Aorta (tissue), 5 donors: Measurements from ENCODE around the gene MATCAP1. TPM values are rescaled to one million over a fixed set of nuclear protein-coding genes. Genes with fewer than 3 reads are reported as not detected.
A peak's percentile ranks its signal among the peaks of the same experiment; 100 is the strongest.

Experiments used
- ATAC-seq: fragments of 200-7000 bp; cut with Tn5 transposase; one replicate; pipeline ENCODE4 v1.9.1; 2022; ENCODE audit warnings: moderate library complexity; ENCODE audit not compliant: low FRiP score
- DNase-seq, 2 donors: peaks; one replicate each; pipeline ENCODE4 v3.0.0-alpha.2; 2020
- H3K27ac ChIP-seq, 2 donors: one replicate each; pipeline ENCODE4 v1.5.1; 2013; ENCODE audit warnings: low read length in 2 of 2, mild to moderate bottlenecking in 2 of 2, moderate library complexity in 2 of 2, control low read depth in 1 of 2, inconsistent platforms in 1 of 2, low read depth in 1 of 2
- H3K27me3 ChIP-seq, 2 donors: one replicate each; pipeline ENCODE4 v1.6.1; 2013; ENCODE audit warnings: control low read depth in 1 of 2, low read length in 1 of 2, mild to moderate bottlenecking in 1 of 2, moderate library complexity in 1 of 2; ENCODE audit not compliant: insufficient read depth in 2 of 2, control insufficient read depth in 1 of 2
- H3K36me3 ChIP-seq, 2 donors: one replicate each; pipeline ENCODE4 v1.6.1; 2013; ENCODE audit warnings: control low read depth in 1 of 2, low read length in 1 of 2, mild to moderate bottlenecking in 1 of 2; ENCODE audit not compliant: insufficient read depth in 2 of 2, control insufficient read depth in 1 of 2
- H3K4me1 ChIP-seq, 2 donors: one replicate each; pipeline ENCODE4 v1.6.1; 2013; ENCODE audit warnings: low read length in 2 of 2, control low read depth in 1 of 2, mild to moderate bottlenecking in 1 of 2, moderate library complexity in 1 of 2; ENCODE audit not compliant: insufficient read depth in 2 of 2, control insufficient read depth in 1 of 2
- H3K4me3 ChIP-seq, 2 donors: one replicate each; pipeline ENCODE4 v1.5.1; 2013; ENCODE audit warnings: low read length in 2 of 2, control low read depth in 1 of 2, mild to moderate bottlenecking in 1 of 2
- H3K9me3 ChIP-seq: one replicate; pipeline ENCODE4 v1.6.1; 2013; ENCODE audit warnings: mild to moderate bottlenecking, low read length; ENCODE audit not compliant: control insufficient read depth
- WGBS, 2 donors: extraction: QIAGEN DNeasy Blood & Tissue Kit; methylation state at CpG; one replicate each; pipeline ENCODE4 v1.1.7; 2013; 5-methylcytosine and 5-hydroxymethylcytosine counted together
- intact Hi-C, 2 donors: fragments of 100-400 bp; cut with DNase I; formaldehyde crosslinking; loops; one replicate each; pipeline versions ENCODE4 v1.14.2 to v1.15.0; 2022
- polyA plus RNA-seq, 2 donors: library from polyadenylated mRNA; stranded (reverse); fragments of 200-250 nt; gene quantifications; one replicate each; pipeline ENCODE4 v1.2.3, GENCODE V29; 2013
- total RNA-seq, 2 donors: library from RNA; stranded (reverse); fragmentation: NEBNext Ultra II Directional; extraction: Animal tissue kit (Norgen Biotek cat#: 25700); gene quantifications; one replicate each; pipeline ENCODE4 v1.2.1, GENCODE V29; 2021
- donor health status: healthy with polysubstance abuse.
- donor health status: Bipolar disorder and iron deficiency.
- donor health status: DM: no; HTN: no; CAD: no.
- donor health status: DM: no; HTN: no; CAD: no.
- donor health status: DM: yes; HTN: yes; CAD: no.

Gene MATCAP1
- total and polyA plus RNA-seq, 4 donors: 3.0 to 45.7 (median 25.9) TPM

DNA sequence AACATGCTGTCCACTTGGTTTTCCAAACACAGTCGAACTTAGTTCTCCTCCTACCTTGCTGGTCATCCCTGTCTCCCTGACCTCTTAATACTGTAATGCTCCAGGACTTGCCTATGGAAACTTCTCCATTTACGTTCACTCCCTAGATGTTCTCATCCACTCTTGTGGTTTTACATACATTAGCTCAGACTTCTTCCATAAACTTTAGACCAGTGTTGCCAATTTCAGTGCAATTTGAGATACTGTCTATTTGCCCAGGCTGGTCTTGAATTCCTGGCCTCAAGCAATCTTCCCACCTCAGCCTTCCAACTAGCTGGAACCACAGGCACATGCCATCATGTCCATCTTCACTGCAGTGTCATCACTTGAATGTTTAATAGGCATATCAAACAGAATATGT is 1.5 kb downstream of the MATCAP1 start:
- Histone ChIP-seq H3K4me1 (no peaks in the 10 kb centered on the region), H3K4me3 (no peak overlapping the region), H3K27ac (no peak overlapping the region), H3K36me3 (no peaks in the 10 kb centered on the region), H3K27me3 (peaks cover 0 to 2% of the 10 kb centered on the region in 2 donors), H3K9me3 (no peaks in the 10 kb centered on the region)
- no peak for DNase-seq
- WGBS, 2 donors: 81 to 88% methylated on average over 2 of the region's 2 CpGs
- ATAC-seq: no peak
- intact Hi-C loops: loop anchor here (10.0 kb wide), 2 partner anchors 207 to 287 kb away; no protein-coding TSS in a partner anchor

DNA sequence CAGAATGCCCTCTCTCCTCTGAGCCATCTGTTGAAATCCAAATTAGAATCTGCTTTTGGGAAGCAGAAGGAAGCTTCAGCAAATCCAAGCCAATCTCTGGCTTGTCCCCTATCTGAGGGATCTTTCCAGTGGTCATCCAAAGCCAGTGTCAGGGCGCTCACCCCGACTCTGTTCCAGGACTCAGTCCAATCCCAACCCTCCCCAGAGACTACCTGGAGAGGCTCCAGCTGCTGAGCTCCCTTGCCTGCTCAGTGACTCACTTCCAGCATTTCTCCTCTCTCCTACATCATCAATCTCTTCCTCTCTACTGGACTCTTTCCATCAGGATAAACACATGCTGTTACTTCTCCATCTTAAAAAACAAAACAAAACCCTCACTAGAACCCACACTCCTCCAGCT is 2.4 kb downstream of the MATCAP1 start:
- H3K27ac ChIP-seq: no peak overlapping the region
- no peaks in the 10 kb centered on the region for H3K4me1 ChIP-seq

DNA sequence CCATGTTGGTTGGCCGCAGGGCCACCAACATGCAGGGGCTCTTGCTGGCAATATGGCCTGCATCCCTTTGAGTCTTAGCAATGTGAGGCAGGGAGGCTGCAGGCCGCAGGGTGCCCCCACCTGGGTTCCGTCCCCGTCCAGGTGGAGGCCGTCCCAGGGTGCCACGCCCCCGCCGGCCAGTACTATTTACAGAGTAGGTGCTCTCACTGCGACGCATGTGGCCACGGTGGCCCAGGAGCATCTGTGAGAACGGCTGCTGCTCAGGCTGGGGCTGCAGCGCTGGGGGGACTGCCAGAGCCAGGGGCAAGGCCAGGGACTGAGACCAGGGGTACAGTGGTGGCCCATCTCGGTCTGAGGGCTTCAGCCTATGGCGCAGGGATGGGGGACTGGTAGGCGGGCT is 3.6 kb downstream of the MATCAP1 start:
- intact Hi-C loops: loop anchor here (10.0 kb wide), 2 partner anchors 205 to 285 kb away; no protein-coding TSS in a partner anchor
- no peaks in the 10 kb centered on the region for H3K36me3 ChIP-seq
- no peak for ATAC-seq
- 90 to 93% methylated on average over 16 of the region's 16 CpGs for WGBS, 2 donors
- H3K4me1 ChIP-seq: no peaks in the 10 kb centered on the region
- H3K9me3 ChIP-seq: no peaks in the 10 kb centered on the region
- H3K4me3 ChIP-seq: no peak overlapping the region
- DNase-seq: peak in 1 of 2 donors; percentile 75
- H3K27ac ChIP-seq: no peak overlapping the region
- H3K27me3 ChIP-seq: peaks cover 0 to 2% of the 10 kb centered on the region in 2 donors

More for the DNA sequence above, 2.4 kb downstream of the MATCAP1 start:
- intact Hi-C loops: loop anchor here (10.0 kb wide), 2 partner anchors 207 to 287 kb away; no protein-coding TSS in a partner anchor
- DNase-seq (peak in 1 of 2 donors; percentile 87), ATAC-seq (no peak)
- no peaks in the 10 kb centered on the region for H3K36me3 ChIP-seq
- 6 to 8% methylated on average over 2 of the region's 2 CpGs for WGBS, 2 donors
- H3K4me3 ChIP-seq: no peak overlapping the region
- H3K9me3 ChIP-seq: no peaks in the 10 kb centered on the region
- peaks cover 0 to 2% of the 10 kb centered on the region in 2 donors for H3K27me3 ChIP-seq

DNA sequence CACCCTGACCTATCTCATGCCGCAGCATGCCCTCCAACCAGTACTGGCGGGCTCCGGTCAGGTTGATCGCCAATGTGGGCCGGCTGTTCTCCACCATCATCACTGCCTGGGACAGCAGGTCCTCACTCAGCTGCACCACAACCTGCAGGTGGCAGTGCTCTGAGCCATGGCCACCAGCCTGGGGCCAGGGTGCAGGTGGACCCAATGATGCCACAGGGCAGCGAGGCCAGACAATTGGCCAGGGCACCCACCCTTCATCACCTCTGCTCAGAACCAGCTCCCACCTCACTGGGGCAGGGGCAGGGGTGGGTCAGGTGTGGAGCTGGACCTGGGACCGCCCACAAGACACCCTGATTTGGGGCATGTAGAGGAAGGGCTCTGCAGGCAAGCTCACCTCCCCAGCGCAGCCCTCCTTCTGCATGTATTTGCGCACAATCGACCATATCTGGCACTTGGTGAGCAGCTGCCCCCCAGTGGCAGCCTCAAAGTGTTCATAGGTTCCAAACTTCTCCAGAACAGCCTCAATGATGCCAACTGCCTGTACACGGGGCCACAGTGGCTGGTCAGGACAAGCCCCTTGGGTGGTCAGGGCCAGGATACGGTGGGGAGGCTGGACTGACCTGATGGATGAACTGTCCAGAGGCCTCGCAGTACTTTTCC is 4.2 kb downstream of the MATCAP1 start:
- Histone ChIP-seq H3K27ac (no peak overlapping the region), H3K4me3 (no peak overlapping the region), H3K27me3 (peaks cover 0 to 2% of the 10 kb centered on the region in 2 donors), H3K4me1 (no peaks in the 10 kb centered on the region), H3K36me3 (no peaks in the 10 kb centered on the region), H3K9me3 (no peaks in the 10 kb centered on the region)
- 91 to 92% methylated on average over 13 of the region's 13 CpGs for WGBS, 2 donors
- no peak for ATAC-seq
- intact Hi-C loops: loop anchor here (10.0 kb wide), 2 partner anchors 205 to 285 kb away; no protein-coding TSS in a partner anchor
- DNase-seq: peak in 1 of 2 donors; percentile 75

DNA sequence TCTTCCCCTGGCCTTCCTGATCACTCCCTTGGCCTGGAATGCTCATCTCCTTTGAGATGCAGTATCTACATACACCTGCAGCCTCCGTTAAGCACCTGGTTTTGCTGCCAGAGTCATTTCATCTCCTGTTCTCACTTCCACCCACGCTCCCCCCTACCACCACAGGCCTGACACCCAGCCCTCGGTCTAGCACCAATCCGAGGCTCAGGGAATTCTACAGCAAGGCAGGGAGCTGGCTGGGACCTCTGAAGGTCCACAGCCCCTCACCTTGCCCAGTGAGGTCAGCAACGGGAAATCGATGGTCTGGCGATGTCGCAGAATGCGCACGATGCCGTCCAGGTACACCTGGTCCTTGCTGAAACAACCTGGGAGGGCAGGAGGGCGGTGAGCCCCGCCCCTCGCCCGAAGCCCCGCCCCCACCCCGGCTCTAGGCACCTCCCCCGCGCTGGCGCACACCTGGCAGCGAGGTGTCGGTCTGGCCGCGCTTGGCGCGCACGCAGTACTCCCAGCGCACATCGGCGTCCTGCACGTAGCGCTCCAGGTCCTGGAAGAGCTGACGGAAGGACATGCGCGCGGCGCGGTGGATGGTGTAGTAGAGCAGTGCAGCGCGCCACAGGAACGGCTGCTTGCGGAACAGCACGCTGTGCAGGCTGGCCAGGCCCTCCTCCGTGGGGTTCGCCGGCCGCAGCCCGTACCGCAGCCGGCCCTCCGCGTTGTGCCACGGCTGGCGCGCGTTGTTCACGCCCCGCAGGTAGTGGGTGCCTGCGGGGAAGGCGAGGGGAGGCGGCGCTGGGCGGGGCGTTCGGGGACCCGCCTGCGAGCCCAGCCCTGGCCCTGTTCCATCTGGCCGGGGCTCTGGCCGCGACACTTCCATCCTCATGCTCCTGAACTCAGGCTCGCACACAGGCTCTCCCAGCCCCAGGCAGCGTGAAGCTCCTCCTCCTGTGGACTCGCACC is 5.7 kb downstream of the MATCAP1 start:
- Histone ChIP-seq H3K27me3 (peaks cover 0 to 2% of the 10 kb centered on the region in 2 donors), H3K36me3 (no peaks in the 10 kb centered on the region), H3K9me3 (no peaks in the 10 kb centered on the region), H3K4me3 (no peak overlapping the region), H3K27ac (no peak overlapping the region), H3K4me1 (no peaks in the 10 kb centered on the region)
- DNase-seq (peak; percentile 73 to 85), ATAC-seq (peak; percentile 20)
- 5 to 6% methylated on average over 63 to 73 of the region's 73 CpGs for WGBS, 2 donors
- intact Hi-C loops: no loop called here

DNA sequence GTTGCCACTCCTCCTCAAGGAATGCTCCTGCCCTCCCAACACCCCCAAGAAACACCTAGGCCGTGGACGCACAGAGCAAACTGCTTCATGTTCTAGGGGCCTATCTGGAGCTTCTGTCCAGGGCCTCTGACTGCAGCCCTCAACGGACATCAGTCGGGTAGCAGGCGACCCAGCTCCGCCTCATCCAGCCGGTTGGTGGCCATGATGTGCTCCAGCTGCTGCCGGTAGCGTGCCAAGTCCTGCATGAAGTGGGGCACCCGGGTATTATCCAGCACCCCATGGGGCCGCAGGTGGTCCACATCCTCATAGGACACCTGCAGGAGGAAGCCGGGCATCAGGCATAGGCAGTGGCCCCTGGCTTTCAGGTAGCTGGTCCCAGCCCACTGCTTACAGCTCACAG is 7.1 kb downstream of the MATCAP1 start:
- no peaks in the 10 kb centered on the region for H3K4me1 ChIP-seq
- WGBS, 2 donors: 91 to 95% methylated on average over 12 of the region's 12 CpGs

DNA sequence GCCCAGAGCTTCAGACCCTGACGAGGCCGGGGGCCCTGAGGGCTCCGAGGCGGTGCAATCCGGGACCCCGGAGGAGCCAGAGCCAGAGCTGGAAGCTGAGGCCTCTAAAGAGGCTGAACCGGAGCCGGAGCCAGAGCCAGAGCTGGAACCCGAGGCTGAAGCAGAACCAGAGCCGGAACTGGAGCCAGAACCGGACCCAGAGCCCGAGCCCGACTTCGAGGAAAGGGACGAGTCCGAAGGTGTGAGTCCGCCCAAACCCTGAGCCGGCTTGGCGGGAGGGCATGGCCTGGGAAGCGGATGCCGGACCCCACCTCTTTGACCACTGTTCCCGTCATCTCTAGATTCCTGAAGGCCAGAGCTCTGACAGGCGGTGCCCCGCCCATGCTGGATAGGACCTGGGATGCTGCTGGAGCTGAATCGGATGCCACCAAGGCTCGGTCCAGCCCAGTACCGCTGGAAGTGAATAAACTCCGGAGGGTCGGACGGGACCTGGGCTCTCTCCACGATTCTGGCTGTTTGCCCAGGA is 9.0 kb downstream of the MATCAP1 start:
- H3K36me3 ChIP-seq: no peaks in the 10 kb centered on the region
- H3K9me3 ChIP-seq: no peaks in the 10 kb centered on the region
- no peaks in the 10 kb centered on the region for H3K4me1 ChIP-seq
- H3K27ac ChIP-seq: peak overlapping the region in 1 of 2 donors; percentile 41
- peaks cover 0 to 2% of the 10 kb centered on the region in 2 donors for H3K27me3 ChIP-seq
- no peak for ATAC-seq
- intact Hi-C loops: no loop called here
- 61 to 65% methylated on average over 28 to 31 of the region's 31 CpGs for WGBS, 2 donors
- H3K4me3 ChIP-seq: no peak overlapping the region
- no peak for DNase-seq

More for the DNA sequence above, 7.1 kb downstream of the MATCAP1 start:
- H3K27me3 ChIP-seq: peaks cover 0 to 2% of the 10 kb centered on the region in 2 donors
- no peak overlapping the region for H3K27ac ChIP-seq
- H3K9me3 ChIP-seq: no peaks in the 10 kb centered on the region
- ATAC-seq: no peak
- intact Hi-C loops: no loop called here
- no peak overlapping the region for H3K4me3 ChIP-seq
- H3K36me3 ChIP-seq: no peaks in the 10 kb centered on the region
- no peak for DNase-seq

DNA sequence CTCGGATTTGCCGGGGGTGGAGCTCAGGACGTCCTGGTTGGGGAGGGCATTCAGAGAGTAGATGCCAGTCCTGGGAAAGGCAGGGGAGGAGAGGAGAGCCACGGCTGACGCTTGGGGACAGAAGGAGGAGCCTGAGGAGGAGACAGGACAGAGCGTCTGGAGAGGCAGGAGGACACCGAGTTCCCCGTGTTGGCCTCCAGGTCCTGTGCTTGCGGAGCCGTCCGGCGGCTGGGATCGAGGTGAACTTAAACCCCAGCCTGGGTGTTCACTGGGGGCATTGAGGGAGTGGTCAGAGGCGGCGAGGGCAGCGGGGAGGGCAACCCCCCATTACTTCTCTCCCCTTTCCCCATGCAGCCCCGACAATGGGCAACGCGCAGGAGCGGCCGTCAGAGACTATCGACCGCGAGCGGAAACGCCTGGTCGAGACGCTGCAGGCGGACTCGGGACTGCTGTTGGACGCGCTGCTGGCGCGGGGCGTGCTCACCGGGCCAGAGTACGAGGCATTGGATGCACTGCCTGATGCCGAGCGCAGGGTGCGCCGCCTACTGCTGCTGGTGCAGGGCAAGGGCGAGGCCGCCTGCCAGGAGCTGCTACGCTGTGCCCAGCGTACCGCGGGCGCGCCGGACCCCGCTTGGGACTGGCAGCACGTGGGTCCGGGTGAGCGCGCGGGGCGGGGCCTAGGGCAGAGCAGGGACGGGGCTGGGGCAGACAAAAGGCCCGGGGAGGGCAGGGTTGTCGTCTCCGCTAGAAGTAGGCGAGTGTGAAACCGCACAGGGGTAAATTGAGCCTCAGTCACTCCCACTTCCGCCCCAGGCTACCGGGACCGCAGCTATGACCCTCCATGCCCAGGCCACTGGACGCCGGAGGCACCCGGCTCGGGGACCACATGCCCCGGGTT is 9.7 kb downstream of the MATCAP1 start:
- peaks cover 0 to 2% of the 10 kb centered on the region in 2 donors for H3K27me3 ChIP-seq
- no peaks in the 10 kb centered on the region for H3K36me3 ChIP-seq
- H3K27ac ChIP-seq: peak overlapping the region in 1 of 2 donors; percentile 90
- whole genome bisulfite sequencing, 2 donors: 1% methylated on average over 66 to 71 of the region's 71 CpGs
- H3K9me3 ChIP-seq: no peaks in the 10 kb centered on the region
- peak overlapping the region; percentile 0 to 8 for H3K4me3 ChIP-seq
- intact Hi-C loops: no loop called here
- H3K4me1 ChIP-seq: no peaks in the 10 kb centered on the region
- ATAC-seq: peak; percentile 85
- DNase-seq: peak; percentile 92 to 95
